ENCODE data around the gene TMEM185B. TPM values are rescaled to one million over a fixed set of nuclear protein-coding genes. Genes with fewer than 3 reads are reported as not detected.

The TMEM185B gene
- total and polyA plus RNA-seq, 4 donors, result 1.8 to 8.5 (median 6.8) TPM

DNA sequence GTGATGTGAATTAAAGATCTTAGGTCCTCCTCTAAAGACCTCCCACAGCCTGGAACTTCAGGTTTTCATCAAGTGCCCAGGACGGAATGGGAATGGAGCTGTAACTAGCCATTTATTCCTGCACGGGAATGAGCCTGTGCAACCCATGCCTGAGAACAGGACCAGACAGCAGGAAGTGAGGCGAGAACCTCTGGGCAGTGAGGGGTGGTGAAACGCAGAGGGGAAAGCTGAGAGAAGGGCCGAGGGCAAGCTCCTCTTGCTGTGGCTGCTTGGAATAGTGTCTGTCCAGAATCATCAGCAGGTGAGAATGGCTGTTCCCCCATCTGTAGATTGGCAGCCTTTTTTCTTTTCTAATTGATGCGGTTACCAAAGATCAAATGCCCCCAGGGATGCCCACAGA, 24.7 kb upstream of the TMEM185B start (continued):
- TF ChIP-seq GABPA (IDR thresholded peaks at IDR 0.05 in 1 of 2, conservative IDR thresholded peaks at IDR 0.05 in 1 of 2) (no peak), NR2F2 (IDR thresholded peaks at IDR 0.05) (no peak)

DNA sequence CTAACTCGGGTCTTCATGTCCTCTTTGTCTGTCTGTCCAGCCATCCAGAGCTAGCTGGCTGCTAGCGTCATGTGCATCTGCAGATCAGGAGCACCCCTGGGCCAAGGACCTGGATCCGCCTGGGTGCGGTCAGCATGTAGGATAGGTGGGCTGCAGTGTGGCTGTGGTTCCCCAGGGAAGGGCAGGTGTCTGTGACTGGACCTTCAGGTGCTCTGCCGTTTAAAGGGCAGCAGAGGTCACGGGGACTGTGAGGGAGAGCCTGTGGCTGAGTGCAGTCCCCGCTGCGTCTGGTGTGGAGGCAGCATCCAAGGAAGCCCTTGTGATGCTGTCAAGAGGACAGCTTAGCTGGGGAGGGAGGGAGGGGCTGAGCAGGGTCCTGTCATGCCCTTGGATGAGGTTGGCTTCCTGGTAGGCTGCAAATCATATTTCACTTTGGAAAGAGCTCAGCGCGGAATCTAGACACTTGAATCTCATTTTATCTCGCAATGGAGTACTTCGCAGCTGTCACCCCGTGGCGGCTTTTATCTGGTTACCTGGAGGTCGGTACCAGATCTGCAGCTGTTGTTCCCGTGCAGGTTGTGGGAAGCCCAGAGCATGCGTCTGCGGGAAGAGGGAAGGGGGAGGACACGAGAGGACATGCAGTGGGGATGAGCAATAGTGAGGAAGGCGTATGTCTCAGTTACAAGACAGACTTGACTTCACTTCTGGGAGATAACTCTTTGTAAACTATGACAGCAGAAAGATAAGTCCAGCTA, 23.5 kb upstream of the TMEM185B start:
- no peaks in the 10 kb centered on the region for H3K36me3 ChIP-seq (ENCODE audit: control insufficient read depth in 4 of 4, insufficient read depth in 3 of 4, low read depth in 1 of 4, low read length in 3 of 4)
- no peak overlapping the region for H3K9ac ChIP-seq (ENCODE audit: low read depth in 1 of 2, low read length in 2 of 2)
- H3K4me3 ChIP-seq (ENCODE audit: low read depth in 1 of 3, low read length in 3 of 3), result no peak overlapping the region
- no peak overlapping the region for H3K27ac ChIP-seq (ENCODE audit: low read depth in 1 of 2, low read length in 2 of 2)
- H3K9me3 ChIP-seq (ENCODE audit: control insufficient read depth in 4 of 4, low read length in 3 of 4), result no peaks in the 10 kb centered on the region
- TF ChIP-seq HNF4G (IDR thresholded peaks at IDR 0.05) (no peak), TAF1 (conservative IDR thresholded peaks at IDR 0.05) (no peak), FOXA2 (IDR thresholded peaks at IDR 0.05) (no peak), RXRA (IDR thresholded peaks at IDR 0.05) (no peak), SP1 (IDR thresholded peaks at IDR 0.05) (no peak), YY1 (IDR thresholded peaks at IDR 0.05) (no peak), NR2F2 (IDR thresholded peaks at IDR 0.05) (no peak), RAD21 (IDR thresholded peaks at IDR 0.05) (no peak), JUND (IDR thresholded peaks at IDR 0.05) (no peak), FOXA1 (IDR thresholded peaks at IDR 0.05) (no peak), GABPA (IDR thresholded peaks at IDR 0.05 in 1 of 2, conservative IDR thresholded peaks at IDR 0.05 in 1 of 2) (no peak), HNF4A (conservative IDR thresholded peaks at IDR 0.05) (no peak), EGR1 (IDR thresholded peaks at IDR 0.05; ENCODE audit: low read depth in 2 of 2) (no peak)
- TF ChIP-seq, protein P1, sequence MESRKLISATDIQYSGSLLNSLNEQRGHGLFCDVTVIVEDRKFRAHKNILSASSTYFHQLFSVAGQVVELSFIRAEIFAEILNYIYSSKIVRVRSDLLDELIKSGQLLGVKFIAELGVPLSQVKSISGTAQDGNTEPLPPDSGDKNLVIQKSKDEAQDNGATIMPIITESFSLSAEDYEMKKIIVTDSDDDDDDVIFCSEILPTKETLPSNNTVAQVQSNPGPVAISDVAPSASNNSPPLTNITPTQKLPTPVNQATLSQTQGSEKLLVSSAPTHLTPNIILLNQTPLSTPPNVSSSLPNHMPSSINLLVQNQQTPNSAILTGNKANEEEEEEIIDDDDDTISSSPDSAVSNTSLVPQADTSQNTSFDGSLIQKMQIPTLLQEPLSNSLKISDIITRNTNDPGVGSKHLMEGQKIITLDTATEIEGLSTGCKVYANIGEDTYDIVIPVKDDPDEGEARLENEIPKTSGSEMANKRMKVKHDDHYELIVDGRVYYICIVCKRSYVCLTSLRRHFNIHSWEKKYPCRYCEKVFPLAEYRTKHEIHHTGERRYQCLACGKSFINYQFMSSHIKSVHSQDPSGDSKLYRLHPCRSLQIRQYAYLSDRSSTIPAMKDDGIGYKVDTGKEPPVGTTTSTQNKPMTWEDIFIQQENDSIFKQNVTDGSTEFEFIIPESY (IDR thresholded peaks at IDR 0.05), result no peak
- TF ChIP-seq, protein P2, sequence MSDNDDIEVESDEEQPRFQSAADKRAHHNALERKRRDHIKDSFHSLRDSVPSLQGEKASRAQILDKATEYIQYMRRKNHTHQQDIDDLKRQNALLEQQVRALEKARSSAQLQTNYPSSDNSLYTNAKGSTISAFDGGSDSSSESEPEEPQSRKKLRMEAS (IDR thresholded peaks at IDR 0.05), result no peak
- TF ChIP-seq, protein P3, sequence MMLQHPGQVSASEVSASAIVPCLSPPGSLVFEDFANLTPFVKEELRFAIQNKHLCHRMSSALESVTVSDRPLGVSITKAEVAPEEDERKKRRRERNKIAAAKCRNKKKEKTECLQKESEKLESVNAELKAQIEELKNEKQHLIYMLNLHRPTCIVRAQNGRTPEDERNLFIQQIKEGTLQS (IDR thresholded peaks at IDR 0.05), result no peak
- TF ChIP-seq, protein P4, sequence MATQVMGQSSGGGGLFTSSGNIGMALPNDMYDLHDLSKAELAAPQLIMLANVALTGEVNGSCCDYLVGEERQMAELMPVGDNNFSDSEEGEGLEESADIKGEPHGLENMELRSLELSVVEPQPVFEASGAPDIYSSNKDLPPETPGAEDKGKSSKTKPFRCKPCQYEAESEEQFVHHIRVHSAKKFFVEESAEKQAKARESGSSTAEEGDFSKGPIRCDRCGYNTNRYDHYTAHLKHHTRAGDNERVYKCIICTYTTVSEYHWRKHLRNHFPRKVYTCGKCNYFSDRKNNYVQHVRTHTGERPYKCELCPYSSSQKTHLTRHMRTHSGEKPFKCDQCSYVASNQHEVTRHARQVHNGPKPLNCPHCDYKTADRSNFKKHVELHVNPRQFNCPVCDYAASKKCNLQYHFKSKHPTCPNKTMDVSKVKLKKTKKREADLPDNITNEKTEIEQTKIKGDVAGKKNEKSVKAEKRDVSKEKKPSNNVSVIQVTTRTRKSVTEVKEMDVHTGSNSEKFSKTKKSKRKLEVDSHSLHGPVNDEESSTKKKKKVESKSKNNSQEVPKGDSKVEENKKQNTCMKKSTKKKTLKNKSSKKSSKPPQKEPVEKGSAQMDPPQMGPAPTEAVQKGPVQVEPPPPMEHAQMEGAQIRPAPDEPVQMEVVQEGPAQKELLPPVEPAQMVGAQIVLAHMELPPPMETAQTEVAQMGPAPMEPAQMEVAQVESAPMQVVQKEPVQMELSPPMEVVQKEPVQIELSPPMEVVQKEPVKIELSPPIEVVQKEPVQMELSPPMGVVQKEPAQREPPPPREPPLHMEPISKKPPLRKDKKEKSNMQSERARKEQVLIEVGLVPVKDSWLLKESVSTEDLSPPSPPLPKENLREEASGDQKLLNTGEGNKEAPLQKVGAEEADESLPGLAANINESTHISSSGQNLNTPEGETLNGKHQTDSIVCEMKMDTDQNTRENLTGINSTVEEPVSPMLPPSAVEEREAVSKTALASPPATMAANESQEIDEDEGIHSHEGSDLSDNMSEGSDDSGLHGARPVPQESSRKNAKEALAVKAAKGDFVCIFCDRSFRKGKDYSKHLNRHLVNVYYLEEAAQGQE (IDR thresholded peaks at IDR 0.05), result no peak
- TF ChIP-seq, protein P5, sequence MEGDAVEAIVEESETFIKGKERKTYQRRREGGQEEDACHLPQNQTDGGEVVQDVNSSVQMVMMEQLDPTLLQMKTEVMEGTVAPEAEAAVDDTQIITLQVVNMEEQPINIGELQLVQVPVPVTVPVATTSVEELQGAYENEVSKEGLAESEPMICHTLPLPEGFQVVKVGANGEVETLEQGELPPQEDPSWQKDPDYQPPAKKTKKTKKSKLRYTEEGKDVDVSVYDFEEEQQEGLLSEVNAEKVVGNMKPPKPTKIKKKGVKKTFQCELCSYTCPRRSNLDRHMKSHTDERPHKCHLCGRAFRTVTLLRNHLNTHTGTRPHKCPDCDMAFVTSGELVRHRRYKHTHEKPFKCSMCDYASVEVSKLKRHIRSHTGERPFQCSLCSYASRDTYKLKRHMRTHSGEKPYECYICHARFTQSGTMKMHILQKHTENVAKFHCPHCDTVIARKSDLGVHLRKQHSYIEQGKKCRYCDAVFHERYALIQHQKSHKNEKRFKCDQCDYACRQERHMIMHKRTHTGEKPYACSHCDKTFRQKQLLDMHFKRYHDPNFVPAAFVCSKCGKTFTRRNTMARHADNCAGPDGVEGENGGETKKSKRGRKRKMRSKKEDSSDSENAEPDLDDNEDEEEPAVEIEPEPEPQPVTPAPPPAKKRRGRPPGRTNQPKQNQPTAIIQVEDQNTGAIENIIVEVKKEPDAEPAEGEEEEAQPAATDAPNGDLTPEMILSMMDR (IDR thresholded peaks at IDR 0.05; ENCODE audit: low read depth, low read length, missing input control), result no peak
- peaks cover 0 to under 1% (median 0%) of the 10 kb centered on the region in 4 donors for H3K4me1 ChIP-seq (ENCODE audit: control insufficient read depth in 4 of 4, insufficient read depth in 4 of 4, low read length in 3 of 4)
- WGBS, result 80% methylated on average over 20 of the region's 20 CpGs
- no peak for DNase-seq (ENCODE audit: low spot score)
- H3K27me3 ChIP-seq (ENCODE audit: control insufficient read depth in 4 of 4, insufficient read depth in 4 of 4, low read length in 3 of 4), result no peaks in the 10 kb centered on the region

Measured in liver (tissue), 9 donors.